IMR-90 (cell line): ENCODE results near the gene NUP98. TPM values are rescaled to one million over a fixed set of nuclear protein-coding genes. Genes with fewer than 3 reads are reported as not detected.

Experiments
- ATAC-seq: fragments of 200-7000 bp; cut with Tn5 transposase; 2 replicates; pipeline ENCODE4 v1.9.1; 2020; ENCODE audit warnings: low read depth, mild to moderate bottlenecking, moderate library complexity
- BruUV-seq: library from RNA; stranded (reverse); fragments of 400-500 nt; replicated peaks from 2 replicates; lab custom pipeline; 2021; lab: Mats Ljungman, UMichigan
- CTCF ChIA-PET: fragments of 300-600 bp; formaldehyde crosslinking; extraction: SDS; loops from one replicate; lab custom pipeline; 2021; ENCODE audit warnings: antibody characterized with exemption; lab: Yijun Ruan, JAX
- POLR2A ChIA-PET: fragments of 300-600 bp; sonication (Branson Sonifier 250); formaldehyde crosslinking; loops from one replicate; lab custom pipeline; 2022; ENCODE audit warnings: antibody characterized with exemption; ENCODE audit not compliant: unreplicated experiment; lab: Charles Lee
- DNase-seq: peaks from one replicate; pipeline ENCODE4 v3.0.0; 2013
- H2AFZ ChIP-seq: replicated peaks from 2 replicates; pipeline ENCODE3; 2013; ENCODE audit warnings: low read length, mild to moderate bottlenecking; ENCODE audit not compliant: poor library complexity
- H2AK5ac ChIP-seq: 2 replicates; pipeline ENCODE4 v1.6.1; 2013; ENCODE audit warnings: low read depth, low read length, inconsistent platforms
- H2AK9ac ChIP-seq: replicated peaks from 2 replicates; pipeline ENCODE3; 2013; ENCODE audit warnings: mild to moderate bottlenecking, low read depth, low read length, moderate library complexity; ENCODE audit not compliant: poor library complexity
- H2BK120ac ChIP-seq: 2 replicates; pipeline ENCODE4 v1.6.1; 2013; ENCODE audit warnings: low read depth, low read length, inconsistent platforms
- H2BK15ac ChIP-seq: 3 replicates; pipeline ENCODE4 v1.6.1; 2013; ENCODE audit warnings: low read depth, low read length, inconsistent platforms
- H2BK20ac ChIP-seq: 2 replicates; pipeline ENCODE4 v1.6.1; 2013; ENCODE audit warnings: low read depth, mild to moderate bottlenecking, inconsistent platforms, low read length, moderate library complexity
- H2BK5ac ChIP-seq: 2 replicates; pipeline ENCODE4 v1.6.1; 2013; ENCODE audit warnings: mild to moderate bottlenecking, low read depth, low read length, inconsistent platforms; ENCODE audit not compliant: poor library complexity, severe bottlenecking
- H3K14ac ChIP-seq: replicated peaks from 2 replicates; pipeline ENCODE4 v1.6.1; 2013; ENCODE audit warnings: low read depth, low read length, inconsistent platforms
- H3K18ac ChIP-seq: 2 replicates; pipeline ENCODE4 v1.6.1; 2013; ENCODE audit warnings: low read depth, low read length, control low read depth
- H3K23ac ChIP-seq: 2 replicates; pipeline ENCODE4 v1.6.1; 2013; ENCODE audit warnings: low read depth, low read length, inconsistent platforms
- H3K27ac ChIP-seq: 2 replicates; pipeline ENCODE4 v1.5.1; 2013; ENCODE audit warnings: mild to moderate bottlenecking, control low read depth, low read length; ENCODE audit not compliant: insufficient read depth
- H3K27me3 ChIP-seq: 2 replicates; pipeline ENCODE4 v1.6.1; 2013; ENCODE audit warnings: low read length; ENCODE audit not compliant: control insufficient read depth, insufficient read depth
- H3K36me3 ChIP-seq: 2 replicates; pipeline ENCODE4 v1.6.1; 2013; ENCODE audit warnings: low read length, mixed read lengths; ENCODE audit not compliant: control insufficient read depth, insufficient read depth
- H3K4ac ChIP-seq: 2 replicates; pipeline ENCODE4 v1.6.1; 2013; ENCODE audit warnings: low read depth, low read length, inconsistent platforms
- H3K4me1 ChIP-seq: 2 replicates; pipeline ENCODE4 v1.6.1; 2013; ENCODE audit warnings: low read length, mixed read lengths; ENCODE audit not compliant: control insufficient read depth, insufficient read depth
- H3K4me2 ChIP-seq: 2 replicates; pipeline ENCODE4 v1.6.1; 2013; ENCODE audit warnings: low read depth, mild to moderate bottlenecking, control low read depth, low read length, moderate library complexity
- H3K4me3 ChIP-seq: 2 replicates; pipeline ENCODE4 v1.5.1; 2013; ENCODE audit warnings: low read depth, mild to moderate bottlenecking, control low read depth, low read length, moderate library complexity; ENCODE audit not compliant: insufficient read depth
- H3K56ac ChIP-seq: 2 replicates; pipeline ENCODE4 v1.6.1; 2013; ENCODE audit warnings: low read length, inconsistent platforms; ENCODE audit not compliant: insufficient read depth; ENCODE audit errors: extremely low read depth
- H3K79me1 ChIP-seq, 2 experiments: 2 replicates each; pipeline ENCODE4 v1.6.1; 2013; ENCODE audit warnings: low read length in 2 of 2, inconsistent platforms in 1 of 2, low read depth in 1 of 2
- H3K9ac ChIP-seq: 2 replicates; pipeline ENCODE4 v1.6.1; 2013; ENCODE audit warnings: low read depth, low read length, control low read depth
- H3K9me1 ChIP-seq: 2 replicates; pipeline ENCODE4 v1.6.1; 2013; ENCODE audit warnings: low read length, inconsistent platforms; ENCODE audit not compliant: insufficient read depth
- H3K9me3 ChIP-seq: 2 replicates; pipeline ENCODE4 v1.6.1; 2013; ENCODE audit warnings: low read length; ENCODE audit not compliant: control insufficient read depth, insufficient read depth
- H4K20me1 ChIP-seq: 2 replicates; pipeline ENCODE4 v1.6.1; 2013; ENCODE audit warnings: low read length, inconsistent platforms; ENCODE audit not compliant: insufficient read depth
- H4K5ac ChIP-seq: 2 replicates; pipeline ENCODE4 v1.6.1; 2013; ENCODE audit warnings: mild to moderate bottlenecking, low read depth, low read length, control low read depth
- H4K8ac ChIP-seq, 2 experiments: 2 replicates each; pipeline ENCODE4 v1.6.1; 2013; ENCODE audit warnings: low read depth in 2 of 2, low read length in 2 of 2, control low read depth in 1 of 2, inconsistent platforms in 1 of 2
- H4K91ac ChIP-seq: 2 replicates; pipeline ENCODE4 v1.6.1; 2013; ENCODE audit warnings: low read depth, low read length, inconsistent platforms; ENCODE audit not compliant: insufficient read depth
- CTCF ChIP-seq: conservative IDR thresholded peaks from 2 replicates; pipeline ENCODE4 v1.5.1; 2012; ENCODE audit warnings: mild to moderate bottlenecking, low read depth, low read length, improper control_type of control experiment
- MXI1 ChIP-seq: IDR thresholded peaks from 2 replicates; pipeline ENCODE4 v1.6.1; 2012; ENCODE audit warnings: low read depth, mild to moderate bottlenecking, low read length, moderate library complexity, borderline replicate concordance
- RAD21 ChIP-seq: IDR thresholded peaks from 2 replicates; pipeline ENCODE4 v1.6.1; 2012; ENCODE audit warnings: low read length, improper control_type of control experiment
- WGBS, 2 experiments: methylation state at CpG; one replicate each; pipeline versions ENCODE4 v1.1.5 to v1.1.7; 2013; ENCODE audit warnings: missing lambda C conversion rate in 2 of 2; ENCODE audit not compliant: insufficient read length in 1 of 2; ENCODE audit errors: extremely low coverage in 2 of 2; 5-methylcytosine and 5-hydroxymethylcytosine counted together
- dilution Hi-C: fragments of 300-500 bp; cut with HindIII; formaldehyde crosslinking; loops from one replicate; pipeline ENCODE4 v1.14.3; 2018; ENCODE audit warnings: low sequenced_read_pairs; ENCODE audit not compliant: unreplicated experiment
- in situ Hi-C: fragments of 300-500 bp; cut with MboI; formaldehyde crosslinking; loops from 3 replicates; pipeline ENCODE4 v1.14.3; 2019; ENCODE audit warnings: low sequenced_read_pairs, inconsistent platforms, mixed read lengths
- intact Hi-C: fragments of 100-400 bp; cut with micrococcal nuclease; formaldehyde crosslinking; loops from 2 replicates; pipeline ENCODE4 v1.10.0; 2022
- polyA plus RNA-seq, 3 experiments: library from polyadenylated mRNA; depleted of rRNA; stranded (reverse); fragments of >200 nt; gene quantifications; 2 replicates each; pipeline ENCODE4 v1.2.3, GENCODE V29; 2012; ENCODE audit warnings: low replicate concordance in 1 of 3
- total RNA-seq: library from RNA; depleted of rRNA; stranded (reverse); fragments of >200 nt; gene quantifications from 2 replicates; pipeline ENCODE4 v1.2.3, GENCODE V29; 2012

NUP98 gene
- total and polyA plus RNA-seq, 2 of the 4 experiments (the other 2 are of a cell fraction), result 103 to 138 TPM

DNA sequence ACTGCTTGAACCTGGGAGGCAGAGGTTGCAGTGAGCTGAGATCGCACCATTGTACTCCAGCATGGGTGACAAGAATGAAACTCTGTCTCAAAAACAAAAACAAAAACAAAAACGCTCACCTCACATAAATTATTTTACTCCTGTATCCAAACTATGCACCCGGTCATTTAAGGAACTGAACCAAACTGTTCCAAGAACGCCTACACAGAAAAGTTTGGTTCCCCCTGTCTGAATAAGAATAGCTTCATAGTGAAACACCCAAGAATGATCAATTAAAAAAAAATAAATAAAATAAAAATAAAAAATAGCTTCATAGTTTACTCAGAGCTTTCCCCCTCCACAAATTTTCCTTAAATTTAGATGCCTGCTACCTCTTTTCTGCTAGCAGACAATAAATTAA, 13.7 kb downstream of the NUP98 start:
- 100% methylated on average over 1 of the region's 4 CpGs; no CpG with 5 or more reads in 1 of the 2 experiments for WGBS, 2 experiments
- POLR2A ChIA-PET, result no interaction called here
- H3K56ac ChIP-seq, result no peak overlapping the region
- TF ChIP-seq MXI1 (no peak), RAD21 (no peak), CTCF (no peak)
- H3K9me1 ChIP-seq, result peaks cover 4% of the 10 kb centered on the region; the same call in 1 of the 2 replicates
- no peak overlapping the region for H3K4ac ChIP-seq
- H2AFZ ChIP-seq, result no peak overlapping the region
- no peak overlapping the region for H2BK15ac ChIP-seq
- no peak overlapping the region for H2AK9ac ChIP-seq
- no peak overlapping the region for H4K91ac ChIP-seq
- BruUV-seq, result no TSS peak
- dilution Hi-C loops, result no loop called here
- no peaks in the 10 kb centered on the region for H3K9me3 ChIP-seq
- no peak overlapping the region for H2AK5ac ChIP-seq
- DNase-seq, result no peak
- ATAC-seq, result no peak
- no peak overlapping the region for H4K8ac ChIP-seq
- H3K4me1 ChIP-seq, result peaks cover 15% of the 10 kb centered on the region
- no peak overlapping the region for H3K23ac ChIP-seq
- H2BK5ac ChIP-seq, result no peak overlapping the region
- H3K27ac ChIP-seq, result no peak overlapping the region
- CTCF ChIA-PET, result interaction anchor here (1.0 kb wide), 1 partner anchor 10 kb away, joined by 3 read pairs; no protein-coding TSS in a partner anchor
- H3K79me1 ChIP-seq, result peaks cover 10 to 43% of the 10 kb centered on the region in 2 experiments
- H3K4me2 ChIP-seq, result no peak overlapping the region
- H3K4me3 ChIP-seq, result no peak overlapping the region
- in situ Hi-C loops, result no loop called here
- no peak overlapping the region for H3K9ac ChIP-seq
- H2BK20ac ChIP-seq, result no peak overlapping the region
- peaks cover 15% of the 10 kb centered on the region for H3K36me3 ChIP-seq
- H4K20me1 ChIP-seq, result peaks cover 68% of the 10 kb centered on the region
- no peak overlapping the region for H2BK120ac ChIP-seq
- no peak overlapping the region for H3K14ac ChIP-seq
- H3K18ac ChIP-seq, result no peak overlapping the region
- H3K27me3 ChIP-seq, result no peaks in the 10 kb centered on the region
- intact Hi-C loops, result loop anchor here (10.0 kb wide), 1 partner anchor 291 kb away; no protein-coding TSS in a partner anchor
- no peak overlapping the region for H4K5ac ChIP-seq
